H1 (cell line): ENCODE results near the gene GINS2. TPM values are rescaled to one million over a fixed set of nuclear protein-coding genes. Genes with fewer than 3 reads are reported as not detected.

Source experiments
- CTCF ChIA-PET: fragments of 300-600 bp; sonication (Branson Sonifier 250); formaldehyde crosslinking; loops from one replicate; lab custom pipeline; 2021; ENCODE audit not compliant: partially characterized antibody; lab: Charles Lee
- POLR2A ChIA-PET: fragments of 300-600 bp; sonication (Branson Sonifier 250); formaldehyde crosslinking; loops from one replicate; lab custom pipeline; 2021; ENCODE audit warnings: inconsistent platforms; ENCODE audit not compliant: partially characterized antibody; lab: Charles Lee
- DNase-seq, 2 experiments: peaks; one replicate each; pipeline versions ENCODE4 v3.0.0 to v3.0.0-alpha.2; 2010 to 2022; ENCODE audit warnings: low spot score in 2 of 2, low read depth in 1 of 2, mixed read lengths in 1 of 2
- FAIRE-seq: peaks from 2 replicates; lab custom pipeline; 2011; peaks lifted over from hg19 to GRCh38; lab: Jason Lieb, UNC
- H2AFZ ChIP-seq: 2 replicates; pipeline ENCODE4 v1.8.1; 2012; ENCODE audit warnings: low read length, inconsistent platforms
- H2AK5ac ChIP-seq: 2 replicates; pipeline ENCODE4 v1.6.1; 2013; ENCODE audit warnings: low read depth, low read length
- H2BK120ac ChIP-seq: replicated peaks from 2 replicates; pipeline ENCODE3; 2013; ENCODE audit warnings: low read depth, low read length, inconsistent platforms
- H2BK12ac ChIP-seq: 2 replicates; pipeline ENCODE4 v1.6.1; 2013; ENCODE audit warnings: low read depth, low read length
- H2BK15ac ChIP-seq: 2 replicates; pipeline ENCODE4 v1.6.1; 2013; ENCODE audit warnings: low read length
- H2BK20ac ChIP-seq: 2 replicates; pipeline ENCODE4 v1.6.1; 2013; ENCODE audit warnings: low read length
- H2BK5ac ChIP-seq: 2 replicates; pipeline ENCODE4 v1.6.1; 2013; ENCODE audit warnings: low read depth, low read length
- H3K14ac ChIP-seq: 2 replicates; pipeline ENCODE4 v1.6.1; 2013; ENCODE audit warnings: inconsistent platforms; ENCODE audit not compliant: insufficient read length
- H3K18ac ChIP-seq: 2 replicates; pipeline ENCODE4 v1.6.1; 2013; ENCODE audit warnings: low read length; ENCODE audit errors: extremely low read depth
- H3K23ac ChIP-seq: 2 replicates; pipeline ENCODE4 v1.6.1; 2013; ENCODE audit warnings: inconsistent platforms; ENCODE audit not compliant: insufficient read length
- H3K23me2 ChIP-seq: 2 replicates; pipeline ENCODE4 v1.6.1; 2013; ENCODE audit warnings: low read depth, low read length
- H3K27ac ChIP-seq: 2 replicates; pipeline ENCODE4 v1.6.1; 2011; ENCODE audit warnings: low read depth, low read length, inconsistent platforms
- H3K27me3 ChIP-seq, 4 experiments: replicated peaks in 1 of 4; 1 replicate in 1 of 4; 2 replicates in 3 of 4; pipeline versions ENCODE4 v1.6.1 to v1.8.1; 2011 to 2013; ENCODE audit warnings: low read length in 3 of 4, mild to moderate bottlenecking in 3 of 4, inconsistent platforms in 2 of 4, mixed read lengths in 2 of 4, moderate library complexity in 1 of 4; ENCODE audit not compliant: control insufficient read depth in 3 of 4, insufficient read depth in 3 of 4; ENCODE audit errors: extremely low read depth in 1 of 4
- H3K36me3 ChIP-seq, 4 experiments: 2 replicates each; pipeline versions ENCODE4 v1.6.1 to v1.8.1; 2011 to 2013; ENCODE audit warnings: mild to moderate bottlenecking in 4 of 4, low read length in 3 of 4, moderate library complexity in 2 of 4, control low read depth in 1 of 4, inconsistent platforms in 1 of 4; ENCODE audit not compliant: insufficient read depth in 4 of 4, control insufficient read depth in 2 of 4
- H3K4ac ChIP-seq: replicated peaks from 2 replicates; pipeline ENCODE3; 2013; ENCODE audit warnings: low read length, low read depth, mixed read lengths, inconsistent platforms; ENCODE audit not compliant: insufficient read length
- H3K4me1 ChIP-seq, 4 experiments: replicated peaks in 1 of 4; 1 replicate in 1 of 4; 2 replicates in 3 of 4; pipeline versions ENCODE4 v1.6.1 to v1.8.1; 2011 to 2013; ENCODE audit warnings: low read length in 3 of 4, inconsistent platforms in 2 of 4, mixed read lengths in 1 of 4; ENCODE audit not compliant: insufficient read depth in 4 of 4, control insufficient read depth in 3 of 4
- H3K4me2 ChIP-seq, 2 experiments: 2 replicates each; pipeline versions ENCODE4 v1.6.1 to v1.8.1; 2011 to 2013; ENCODE audit warnings: low read depth in 2 of 2, low read length in 2 of 2, control low read depth in 1 of 2, inconsistent platforms in 1 of 2, mild to moderate bottlenecking in 1 of 2; ENCODE audit not compliant: insufficient read depth in 1 of 2
- H3K4me3 ChIP-seq, 4 experiments: fragments of 200-600, 300-600 bp in 1 of 4; sonication (generic), shearing (Covaris generic), sonication (Bioruptor Twin) in 1 of 4; 2 replicates each; pipeline versions ENCODE4 v1.5.1 to v1.8.1; 2011 to 2016; ENCODE audit warnings: low read length in 4 of 4, low read depth in 3 of 4, control low read depth in 2 of 4, inconsistent platforms in 2 of 4, mild to moderate bottlenecking in 2 of 4, mixed read lengths in 1 of 4, moderate library complexity in 1 of 4; ENCODE audit not compliant: insufficient read depth in 2 of 4; ENCODE audit errors: extremely low read depth in 1 of 4
- H3K56ac ChIP-seq: replicated peaks from 2 replicates; pipeline ENCODE3; 2013; ENCODE audit warnings: low read depth, mild to moderate bottlenecking, mixed read lengths, low read length, inconsistent platforms; ENCODE audit not compliant: insufficient read length
- H3K79me1 ChIP-seq: 2 replicates; pipeline ENCODE4 v1.6.1; 2013; ENCODE audit warnings: low read depth, low read length, control low read depth
- H3K79me2 ChIP-seq, 2 experiments: 2 replicates each; pipeline versions ENCODE4 v1.6.1 to v1.8.1; 2012 to 2013; ENCODE audit warnings: low read length in 2 of 2, mild to moderate bottlenecking in 2 of 2, inconsistent platforms in 1 of 2; ENCODE audit not compliant: insufficient read depth in 2 of 2, control insufficient read depth in 1 of 2
- H3K9ac ChIP-seq, 4 experiments: replicated peaks in 1 of 4; 1 replicate in 1 of 4; 2 replicates in 3 of 4; pipeline versions ENCODE4 v1.6.1 to v1.8.1; 2011 to 2013; ENCODE audit warnings: low read depth in 3 of 4, low read length in 3 of 4, control low read depth in 2 of 4, mild to moderate bottlenecking in 2 of 4, moderate library complexity in 2 of 4, inconsistent platforms in 1 of 4; ENCODE audit errors: extremely low read depth in 1 of 4
- H3K9me3 ChIP-seq, 2 experiments: 2 replicates each; pipeline versions ENCODE4 v1.6.1 to v1.8.1; 2012 to 2013; ENCODE audit warnings: mild to moderate bottlenecking in 2 of 2, moderate library complexity in 2 of 2, control low read depth in 1 of 2, inconsistent platforms in 1 of 2, low read depth in 1 of 2, low read length in 1 of 2, mixed read lengths in 1 of 2; ENCODE audit not compliant: insufficient read depth in 2 of 2
- H4K20me1 ChIP-seq, 2 experiments: replicated peaks in 1 of 2; 2 replicates each; pipeline versions ENCODE3 to v1.8.1; 2011 to 2013; ENCODE audit warnings: inconsistent platforms in 2 of 2, low read length in 2 of 2, mild to moderate bottlenecking in 1 of 2; ENCODE audit not compliant: insufficient read depth in 2 of 2, control insufficient read depth in 1 of 2
- H4K5ac ChIP-seq: 2 replicates; pipeline ENCODE4 v1.6.1; 2013; ENCODE audit warnings: low read length, low read depth, mixed read lengths, inconsistent platforms; ENCODE audit not compliant: insufficient read length
- H4K8ac ChIP-seq: 2 replicates; pipeline ENCODE4 v1.8.0; 2013; ENCODE audit warnings: mild to moderate bottlenecking, moderate library complexity, low read length, inconsistent platforms; ENCODE audit not compliant: insufficient read depth; ENCODE audit errors: extremely low read depth
- H4K91ac ChIP-seq: replicated peaks from 2 replicates; pipeline ENCODE3; 2013; ENCODE audit warnings: low read length, mixed read lengths, inconsistent platforms; ENCODE audit not compliant: insufficient read length
- BACH1 ChIP-seq: IDR thresholded peaks from 2 replicates; pipeline ENCODE4 v1.6.1; 2012; ENCODE audit warnings: low read length, improper control_type of control experiment
- EZH2 ChIP-seq: fragments of 200-600 bp; sonication (generic); IDR thresholded peaks from 2 replicates; pipeline ENCODE4 v1.7.1; 2012; ENCODE audit warnings: low read depth, mild to moderate bottlenecking, moderate library complexity, low read length, inconsistent platforms; ENCODE audit not compliant: severe bottlenecking
- FOSL1 ChIP-seq: IDR thresholded peaks from 2 replicates; pipeline ENCODE4 v1.6.1; 2011; ENCODE audit warnings: mild to moderate bottlenecking, low read depth, low read length, moderate library complexity; ENCODE audit not compliant: insufficient read depth
- HDAC6 ChIP-seq: IDR thresholded peaks from one replicate; pipeline ENCODE4 v1.7.1; 2012; ENCODE audit warnings: low read depth, mild to moderate bottlenecking, inconsistent platforms, low read length, moderate library complexity
- MAFK ChIP-seq: IDR thresholded peaks from 2 replicates; pipeline ENCODE4 v1.6.1; 2012; ENCODE audit warnings: low read depth, mild to moderate bottlenecking, improper control_type of control experiment, low read length
- NRF1 ChIP-seq: IDR thresholded peaks from 2 replicates; pipeline ENCODE4 v1.6.1; 2011; ENCODE audit warnings: mild to moderate bottlenecking, low read depth, low read length, improper control_type of control experiment
- RFX5 ChIP-seq: IDR thresholded peaks from 2 replicates; pipeline ENCODE4 v1.6.1; 2011; ENCODE audit warnings: low read depth, low read length, improper control_type of control experiment, borderline replicate concordance
- RNF2 ChIP-seq: fragments of 200-900, 300-1000 bp; sonication (generic); IDR thresholded peaks from 2 replicates; pipeline ENCODE4 v1.7.1; 2016; ENCODE audit warnings: borderline replicate concordance, low read depth, mild to moderate bottlenecking, antibody characterized with exemption, low read length; ENCODE audit not compliant: poor library complexity, severe bottlenecking; ENCODE audit errors: missing control alignments
- RXRA ChIP-seq: IDR thresholded peaks from 2 replicates; pipeline ENCODE4 v1.6.1; 2011; ENCODE audit warnings: low read depth, mild to moderate bottlenecking, low read length, moderate library complexity; ENCODE audit not compliant: insufficient read depth
- SIN3A ChIP-seq, 2 experiments: IDR thresholded peaks in 1 of 2; conservative IDR thresholded peaks in 1 of 2; 2 replicates each; pipeline ENCODE4 v1.6.1; 2011 to 2012; ENCODE audit warnings: low read length in 2 of 2, improper control_type of control experiment in 1 of 2, low read depth in 1 of 2, mild to moderate bottlenecking in 1 of 2
- SUZ12 ChIP-seq: fragments of 200-600 bp; sonication (generic); IDR thresholded peaks from 2 replicates; pipeline ENCODE4 v1.6.1; 2012; ENCODE audit warnings: mild to moderate bottlenecking, inconsistent platforms, low read length, moderate library complexity, mixed read lengths
- WGBS, 2 experiments: shearing (Covaris generic) in 1 of 2; methylation state at CpG; one replicate each; pipeline versions ENCODE4 v1.1.6 to v1.1.7; 2013 to 2015; ENCODE audit warnings: low lambda C conversion rate in 2 of 2, mixed read lengths in 2 of 2, inconsistent platforms in 1 of 2, low coverage in 1 of 2, missing lambda C conversion rate in 1 of 2; ENCODE audit not compliant: insufficient replicate concordance in 2 of 2, insufficient coverage in 1 of 2, insufficient read length in 1 of 2; ENCODE audit errors: extremely low coverage in 1 of 2, missing lambda C conversion rate in 1 of 2; 5-methylcytosine and 5-hydroxymethylcytosine counted together
- polyA plus RNA-seq, 7 experiments: library from polyadenylated mRNA; depleted of rRNA in 3 of 7; stranded (reverse) in 5 of 7; unstranded in 2 of 7; fragments of >200 nt in 5 of 7; fragments of 200-250 nt in 2 of 7; gene quantifications; 1 replicate in 5 of 7; 2 replicates in 1 of 7; 4 replicates in 1 of 7; pipeline versions ENCODE4 v1.2.1 to v1.2.3, GENCODE V29; 2011 to 2013; ENCODE audit warnings: missing spikeins in 2 of 7, mixed read lengths in 2 of 7
- total RNA-seq: library from RNA; stranded (reverse); fragmentation: NEBNext Ultra II Directional; extraction: Animal tissue kit (Norgen Biotek cat#: 25700); gene quantifications from 2 replicates; pipeline ENCODE4 v1.2.1, GENCODE V29; 2021
- TF ChIP-seq, protein P1 (sequence below): IDR thresholded peaks from 2 replicates; pipeline ENCODE4 v1.6.1; 2012; ENCODE audit warnings: inconsistent platforms

GINS2 gene
- total and polyA plus RNA-seq, 2 of the 8 experiments (the other 6 are each of a cell fraction or from before 2014, with no cell fraction given): 29.4 to 59.1 TPM

DNA sequence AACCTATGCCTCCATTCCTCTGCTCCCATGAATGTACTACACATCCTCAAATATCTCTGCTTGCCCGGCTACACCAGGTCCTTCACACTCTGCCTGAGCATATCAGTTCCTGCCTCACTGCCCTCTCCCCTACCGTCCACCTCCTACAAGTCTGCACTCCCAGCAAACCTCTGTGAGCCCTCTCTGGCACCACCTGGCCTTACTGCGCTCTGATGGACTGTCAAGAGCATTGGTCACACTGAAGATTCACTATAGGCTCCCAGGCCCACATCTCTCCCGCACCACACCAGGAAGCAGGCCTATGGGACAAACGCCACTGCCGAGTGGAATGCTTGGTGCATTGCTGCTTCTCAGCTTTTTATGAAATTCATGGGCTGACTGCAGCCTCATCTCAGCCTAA lies 8.9 kb downstream of the GINS2 start:
- DNase-seq (no peak), FAIRE-seq (no peak)
- ChIA-PET CTCF (interaction anchor here (1.1 to 37.0 kb wide), 5 partner anchors 10 to 38 kb away, joined by 3 to 620 read pairs (median 31); no protein-coding TSS in a partner anchor), POLR2A (interaction anchor here (3.3 to 10.5 kb wide), 2 partner anchors 6 to 12 kb away, joined by 10 to 77 read pairs; partner anchors contain the start of gene GINS2)
- Histone ChIP-seq H2AK5ac (no peak overlapping the region), H2BK15ac (no peak overlapping the region), H3K36me3 (peaks cover 28 to 59% (median 42%) of the 10 kb centered on the region in 4 experiments), H3K23ac (no peak overlapping the region), H3K4ac (no peak overlapping the region), H3K14ac (no peak overlapping the region), H2BK5ac (no peak overlapping the region), H3K18ac (no peak overlapping the region), H3K4me2 (no peak overlapping the region), H3K4me3 (no peak overlapping the region), H4K8ac (no peak overlapping the region; the same call in 1 of the 2 replicates), H2BK20ac (no peak overlapping the region), H4K5ac (no peak overlapping the region), H4K91ac (no peak overlapping the region), H3K9ac (no peak overlapping the region), H3K79me1 (peaks cover 9% of the 10 kb centered on the region; the same call in 1 of the 2 replicates), H3K27me3 (no peaks in the 10 kb centered on the region), H3K9me3 (no peaks in the 10 kb centered on the region), H2BK12ac (no peak overlapping the region), H2AFZ (no peak overlapping the region), H3K79me2 (peaks cover 0 to 15% of the 10 kb centered on the region in 2 experiments; a peak in 2 of 4 replicates), H3K4me1 (no peaks in the 10 kb centered on the region), H3K27ac (no peak overlapping the region), H2BK120ac (no peak overlapping the region), H3K23me2 (no peaks in the 10 kb centered on the region), H3K56ac (no peak overlapping the region), H4K20me1 (peaks cover 3 to 20% of the 10 kb centered on the region in 2 experiments)
- 95% methylated on average over 6 of the region's 6 CpGs; no CpG with 5 or more reads in 1 of the 2 experiments for WGBS, 2 experiments
- TF ChIP-seq, protein P1, sequence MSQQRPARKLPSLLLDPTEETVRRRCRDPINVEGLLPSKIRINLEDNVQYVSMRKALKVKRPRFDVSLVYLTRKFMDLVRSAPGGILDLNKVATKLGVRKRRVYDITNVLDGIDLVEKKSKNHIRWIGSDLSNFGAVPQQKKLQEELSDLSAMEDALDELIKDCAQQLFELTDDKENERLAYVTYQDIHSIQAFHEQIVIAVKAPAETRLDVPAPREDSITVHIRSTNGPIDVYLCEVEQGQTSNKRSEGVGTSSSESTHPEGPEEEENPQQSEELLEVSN: no peak
- no peak for TF ChIP-seq BACH1
- no peak for TF ChIP-seq RFX5
- no peak for TF ChIP-seq SUZ12
- no peak for TF ChIP-seq HDAC6
- no peak for TF ChIP-seq NRF1
- no peak for TF ChIP-seq RNF2
- no peak for TF ChIP-seq SIN3A (conservative IDR thresholded peaks at IDR 0.05 in 1 of 2, IDR thresholded peaks at IDR 0.05 in 1 of 2; ENCODE audit: low read depth in 1 of 2, low read length in 2 of 2)
- TF ChIP-seq RXRA: no peak
- no peak for TF ChIP-seq EZH2
- TF ChIP-seq FOSL1: no peak
- TF ChIP-seq MAFK: no peak
